Measurements from ENCODE around the gene ETFB. TPM values are rescaled to one million over a fixed set of nuclear protein-coding genes. Genes with fewer than 3 reads are reported as not detected.

The ETFB gene
- total and polyA plus RNA-seq, 7 donors: 59.5 to 361 (median 158) TPM

DNA sequence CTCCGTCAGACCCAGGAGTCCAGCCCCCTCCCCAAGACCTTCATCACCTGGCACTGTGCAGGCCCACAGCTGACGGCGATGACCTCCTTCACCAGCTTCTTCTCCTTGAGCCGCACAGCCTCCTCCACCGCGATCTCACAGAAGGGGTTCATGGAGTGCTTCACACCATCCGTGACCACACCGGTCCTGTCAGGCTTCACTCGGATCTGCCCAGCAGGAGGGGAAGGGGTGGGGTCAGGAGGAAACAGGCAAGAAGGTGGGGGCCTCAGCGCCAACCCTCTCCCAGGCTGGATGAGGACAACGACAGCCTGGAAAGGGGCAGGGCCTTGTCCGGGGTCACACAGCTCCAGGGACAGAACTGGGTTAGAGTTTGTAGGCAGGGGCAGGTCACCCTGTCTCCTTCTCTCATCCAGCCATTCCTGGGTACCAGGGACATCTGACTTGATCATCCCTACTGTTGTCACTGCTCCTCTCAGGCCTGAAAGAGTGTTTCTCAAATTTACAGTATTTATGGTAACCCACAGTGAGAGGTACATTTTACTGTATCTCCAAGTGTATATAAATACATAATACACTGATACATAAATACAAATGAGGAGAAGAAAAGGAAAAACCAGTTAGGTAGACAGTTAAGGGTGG, 12.0 kb downstream of the ETFB start:
- H3K27ac ChIP-seq: no peak overlapping the region
- 82 to 89% methylated on average over 12 of the region's 12 CpGs for WGBS, 2 donors
- no peaks in the 10 kb centered on the region for H3K4me1 ChIP-seq
- H3K36me3 ChIP-seq: peaks cover 0 to 31% (median 8%) of the 10 kb centered on the region in 4 donors
- intact Hi-C loops (cut with DNase I): no loop called here
- no peak for DNase-seq
- no peaks in the 10 kb centered on the region for H3K27me3 ChIP-seq
- TF ChIP-seq CTCF (IDR thresholded peaks at IDR 0.05): no peak
- TF ChIP-seq POLR2A (IDR thresholded peaks at IDR 0.05): no peak
- no peak for TF ChIP-seq EP300 (IDR thresholded peaks at IDR 0.05)
- TF ChIP-seq POLR2AphosphoS5 (IDR thresholded peaks at IDR 0.05): no peak
- no peak overlapping the region for H3K4me3 ChIP-seq
- H3K9me3 ChIP-seq: no peaks in the 10 kb centered on the region

- H3K4me1 ChIP-seq: no peaks in the 10 kb centered on the region
- no peak overlapping the region for H3K4me3 ChIP-seq
- 96 to 97% methylated on average over 16 of the region's 16 CpGs for WGBS, 2 donors
- no peaks in the 10 kb centered on the region for H3K27me3 ChIP-seq
- no peak overlapping the region for H3K27ac ChIP-seq
- peaks cover 0 to 38% (median 8%) of the 10 kb centered on the region in 4 donors for H3K36me3 ChIP-seq
- intact Hi-C loops (cut with DNase I): no loop called here
- no peak for DNase-seq
- TF ChIP-seq POLR2AphosphoS5 (IDR thresholded peaks at IDR 0.05): no peak
- no peaks in the 10 kb centered on the region for H3K9me3 ChIP-seq
Observed at GRCh38 chr19:51352783-51353360, 13.3 kb downstream of the ETFB start.

DNA sequence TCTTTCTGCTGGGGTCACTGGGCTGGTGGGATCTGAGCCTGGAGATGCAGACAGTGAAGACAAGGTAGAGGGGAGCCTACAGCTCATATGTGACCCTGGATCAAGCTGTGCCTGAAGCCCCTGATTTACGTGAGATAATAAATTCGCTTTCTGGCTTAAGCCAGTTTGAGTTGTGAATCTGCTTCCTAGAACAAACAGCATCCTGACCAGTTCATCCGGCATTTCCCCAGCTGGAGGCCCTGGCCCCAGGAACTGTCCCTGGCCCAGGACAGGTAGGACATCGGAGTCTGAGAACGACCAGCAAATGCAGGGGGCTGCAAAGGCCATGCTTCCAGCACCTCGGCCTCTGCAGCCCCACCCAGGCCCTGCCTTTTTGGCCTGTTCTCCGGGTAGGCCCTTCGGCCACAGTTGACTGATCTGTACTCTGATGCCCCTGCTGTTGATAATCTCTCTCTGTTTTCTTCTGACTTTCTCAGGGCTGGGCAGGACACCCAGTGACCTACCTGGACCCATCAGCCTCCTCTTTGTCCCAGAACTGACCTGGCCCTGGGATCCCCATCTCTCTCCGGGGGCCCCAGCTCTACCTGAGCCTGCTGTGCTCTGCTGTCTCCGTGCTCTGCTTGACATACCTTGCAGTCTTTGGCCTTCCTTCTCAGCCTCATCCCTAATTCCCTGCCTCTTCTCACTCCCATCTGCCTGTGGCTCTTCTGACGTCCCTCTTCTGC, 14.8 kb downstream of the ETFB start:
- TF ChIP-seq CTCF (IDR thresholded peaks at IDR 0.05) (no peak), POLR2A (IDR thresholded peaks at IDR 0.05) (no peak), POLR2AphosphoS5 (IDR thresholded peaks at IDR 0.05) (no peak), EP300 (IDR thresholded peaks at IDR 0.05) (no peak)
- 92 to 97% methylated on average over 11 of the region's 11 CpGs for WGBS, 2 donors

DNA sequence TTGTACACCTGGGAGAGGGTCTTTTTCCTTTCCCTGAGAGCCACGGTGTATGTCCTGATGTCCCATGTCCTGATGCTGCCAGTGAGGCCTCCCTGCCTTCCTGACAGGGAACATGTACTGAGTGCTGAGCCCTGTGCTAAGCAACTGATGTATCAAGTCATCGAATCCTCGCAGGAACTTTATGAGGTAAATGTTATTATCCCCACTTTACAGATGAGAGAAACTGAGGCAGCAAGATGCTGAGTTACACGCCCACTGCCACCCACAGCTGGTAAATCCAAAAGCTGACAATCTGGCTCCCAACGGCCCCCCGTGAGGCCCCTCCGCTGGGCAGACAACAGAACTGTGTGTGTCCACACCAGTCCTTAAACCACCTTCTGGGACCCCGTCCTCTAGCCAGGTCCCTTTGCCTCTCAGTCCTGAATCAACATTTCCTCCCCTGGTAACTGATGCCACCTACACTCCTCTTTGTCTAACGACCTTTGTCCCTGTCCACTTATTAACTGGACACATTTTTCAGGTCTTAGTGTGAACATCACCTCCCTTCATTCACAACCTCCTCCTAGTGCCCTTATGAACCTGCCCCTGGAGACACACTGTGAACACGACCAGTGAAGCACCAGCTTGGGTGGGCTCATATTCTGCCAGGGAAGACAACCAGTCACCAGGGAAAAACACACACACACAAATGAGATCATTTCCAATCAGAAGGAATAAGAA, 18.8 kb downstream of the ETFB start:
- Histone ChIP-seq H3K4me1 (no peaks in the 10 kb centered on the region), H3K27me3 (no peaks in the 10 kb centered on the region), H3K4me3 (no peak overlapping the region), H3K9me3 (no peaks in the 10 kb centered on the region), H3K27ac (no peak overlapping the region), H3K36me3 (peaks cover 0 to 60% (median 13%) of the 10 kb centered on the region in 4 donors)
- DNase-seq: no peak
- no peak for TF ChIP-seq CTCF (IDR thresholded peaks at IDR 0.05)
- no peak for TF ChIP-seq POLR2AphosphoS5 (IDR thresholded peaks at IDR 0.05)
- TF ChIP-seq EP300 (IDR thresholded peaks at IDR 0.05): no peak
- TF ChIP-seq POLR2A (IDR thresholded peaks at IDR 0.05): no peak
- 75 to 89% methylated on average over 10 of the region's 10 CpGs for WGBS, 2 donors
- intact Hi-C loops (cut with DNase I): no loop called here

More for the DNA sequence above, 14.8 kb downstream of the ETFB start:
- Histone ChIP-seq H3K27ac (no peak overlapping the region), H3K4me1 (no peaks in the 10 kb centered on the region), H3K27me3 (no peaks in the 10 kb centered on the region), H3K9me3 (no peaks in the 10 kb centered on the region), H3K36me3 (peaks cover 0 to 48% (median 11%) of the 10 kb centered on the region in 4 donors), H3K4me3 (no peak overlapping the region)
- intact Hi-C loops (cut with DNase I): no loop called here
- DNase-seq: no peak

DNA sequence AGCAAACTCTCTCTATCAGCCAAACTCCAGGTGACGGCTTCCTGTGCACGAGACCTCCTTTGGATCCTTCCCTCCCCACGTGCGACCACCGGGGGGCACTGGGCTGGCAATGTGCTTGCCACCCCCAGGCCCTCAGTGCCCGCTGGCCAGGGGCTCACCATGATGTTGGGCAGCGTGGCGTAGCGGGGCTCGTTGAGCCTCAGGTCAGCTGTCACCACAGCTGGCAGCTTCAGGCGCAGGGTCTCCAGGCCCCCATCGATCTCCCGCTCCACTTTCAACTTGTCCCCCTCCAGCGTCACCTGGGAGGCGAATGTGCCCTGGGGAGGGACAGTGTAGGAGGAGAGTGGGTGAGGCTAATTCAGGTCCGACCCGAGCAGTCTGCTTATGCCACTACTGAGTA, 19.4 kb downstream of the ETFB start:
- intact Hi-C loops (cut with DNase I): no loop called here
- H3K27ac ChIP-seq: no peak overlapping the region
- WGBS, 2 donors: 93 to 97% methylated on average over 17 of the region's 17 CpGs
- no peaks in the 10 kb centered on the region for H3K27me3 ChIP-seq
- peaks cover 0 to 56% (median 10%) of the 10 kb centered on the region in 4 donors for H3K36me3 ChIP-seq
- no peak for DNase-seq
- H3K4me3 ChIP-seq: no peak overlapping the region
- H3K9me3 ChIP-seq: no peaks in the 10 kb centered on the region
- no peaks in the 10 kb centered on the region for H3K4me1 ChIP-seq
- no peak for TF ChIP-seq CTCF (IDR thresholded peaks at IDR 0.05)
- no peak for TF ChIP-seq EP300 (IDR thresholded peaks at IDR 0.05)
- TF ChIP-seq POLR2AphosphoS5 (IDR thresholded peaks at IDR 0.05): no peak
- TF ChIP-seq POLR2A (IDR thresholded peaks at IDR 0.05): no peak
